HepG2 (cell line): ENCODE measurements around the gene HUNK. TPM values are rescaled to one million over a fixed set of nuclear protein-coding genes. Genes with fewer than 3 reads are reported as not detected.

Experiments used
- ATAC-seq: fragments of 200-7000 bp; cut with Tn5 transposase; 3 replicates; pipeline ENCODE4 v1.9.1; 2020; ENCODE audit warnings: mild to moderate bottlenecking, moderate library complexity
- BruUV-seq: library from RNA; stranded (reverse); fragments of 400-500 nt; replicated peaks from 2 replicates; lab custom pipeline; 2021; lab: Mats Ljungman, UMichigan
- CTCF ChIA-PET: fragments of 300-600 bp; formaldehyde crosslinking; extraction: SDS; loops from one replicate; lab custom pipeline; 2021; ENCODE audit warnings: low total read pairs, inconsistent platforms, low intra/inter-chr PET ratio; lab: Yijun Ruan, JAX
- POLR2A ChIA-PET: fragments of 350-600 bp; sonication (Branson Sonifier 250); formaldehyde crosslinking; loops from one replicate; lab custom pipeline; 2020; ENCODE audit warnings: antibody characterized with exemption, inconsistent platforms; lab: Yijun Ruan, JAX
- DNase-seq: peaks from one replicate; pipeline ENCODE4 v3.0.0-alpha.2; 2015; ENCODE audit warnings: low spot score
- FAIRE-seq: peaks from 3 replicates; lab custom pipeline; 2011; peaks lifted over from hg19 to GRCh38; lab: Jason Lieb, UNC
- H2AFZ ChIP-seq: one replicate; pipeline ENCODE4 v1.6.1; 2011; ENCODE audit warnings: low read length, inconsistent platforms
- H3K27ac ChIP-seq: fragments of 300-600 bp; 3 replicates; pipeline ENCODE4 v1.8.0; 2011; ENCODE audit warnings: mixed run types, mild to moderate bottlenecking, mixed read lengths, low read length, inconsistent platforms; ENCODE audit not compliant: insufficient read depth; ENCODE audit errors: extremely low read length
- H3K27me3 ChIP-seq, 2 experiments: fragments of 200-600 bp in 1 of 2; 2 replicates in 1 of 2; 3 replicates in 1 of 2; pipeline versions ENCODE4 v1.6.0 to v1.8.0; 2011; ENCODE audit warnings: low read length in 2 of 2, mild to moderate bottlenecking in 2 of 2, moderate library complexity in 2 of 2, inconsistent platforms in 1 of 2; ENCODE audit not compliant: insufficient read depth in 2 of 2, control insufficient read depth in 1 of 2
- H3K36me3 ChIP-seq, 2 experiments: fragments of 200-600 bp in 1 of 2; replicated peaks in 1 of 2; 2 replicates in 1 of 2; 3 replicates in 1 of 2; pipeline versions ENCODE4 v1.5.1 to v1.8.0; 2011; ENCODE audit warnings: low read length in 2 of 2, inconsistent platforms in 1 of 2; ENCODE audit not compliant: insufficient read depth in 2 of 2, control insufficient read depth in 1 of 2
- H3K4me1 ChIP-seq: 2 replicates; pipeline ENCODE4 v1.5.1; 2012; ENCODE audit warnings: low read length, inconsistent platforms; ENCODE audit not compliant: insufficient read depth
- H3K4me2 ChIP-seq: 2 replicates; pipeline ENCODE4 v1.6.0; 2011; ENCODE audit warnings: low read depth, low read length, inconsistent platforms
- H3K4me3 ChIP-seq, 3 experiments: fragments of 200-600 bp in 1 of 3; sonication (generic), shearing (Covaris generic) in 1 of 3; replicated peaks in 1 of 3; 2 replicates each; pipeline ENCODE4 v1.5.1; 2011 to 2016; ENCODE audit warnings: low read length in 3 of 3, inconsistent platforms in 2 of 3, low read depth in 2 of 3, mild to moderate bottlenecking in 2 of 3, control low read depth in 1 of 3, mixed read lengths in 1 of 3; ENCODE audit not compliant: insufficient read depth in 1 of 3
- H3K79me2 ChIP-seq: one replicate; pipeline ENCODE4 v1.6.1; 2011; ENCODE audit warnings: low read length, inconsistent platforms; ENCODE audit not compliant: insufficient read depth
- H3K9ac ChIP-seq: 2 replicates; pipeline ENCODE4 v1.6.0; 2011; ENCODE audit warnings: mild to moderate bottlenecking, low read depth, low read length, inconsistent platforms; ENCODE audit not compliant: insufficient read depth
- H3K9me3 ChIP-seq: 2 replicates; pipeline ENCODE4 v1.5.1; 2012; ENCODE audit warnings: mild to moderate bottlenecking, low read length
- H4K20me1 ChIP-seq: 2 replicates; pipeline ENCODE4 v1.6.0; 2011; ENCODE audit warnings: inconsistent platforms, mild to moderate bottlenecking, low read length, moderate library complexity; ENCODE audit not compliant: insufficient read depth
- DNMT1 ChIP-seq: sonication (generic); formaldehyde crosslinking; IDR thresholded peaks from 2 replicates; pipeline ENCODE4 v1.5.1; 2020; ENCODE audit warnings: mild to moderate bottlenecking, missing genetic modification reagents
- E2F5 ChIP-seq: sonication (generic); formaldehyde crosslinking; conservative IDR thresholded peaks from 2 replicates; pipeline ENCODE4 v1.4.0; 2020; ENCODE audit warnings: missing genetic modification reagents
- EEA1 ChIP-seq: sonication (generic); formaldehyde crosslinking; IDR thresholded peaks from 2 replicates; pipeline ENCODE4 v1.5.1; 2020; ENCODE audit warnings: mild to moderate bottlenecking, missing genetic modification reagents, borderline replicate concordance
- ELF1 ChIP-seq: sonication (generic); formaldehyde crosslinking; IDR thresholded peaks from 2 replicates; pipeline ENCODE4 v1.4.0; 2020; ENCODE audit warnings: missing genetic modification reagents
- ETS1 ChIP-seq: sonication (generic); formaldehyde crosslinking; IDR thresholded peaks from 2 replicates; pipeline ENCODE4 v1.4.0; 2020; ENCODE audit warnings: missing genetic modification reagents
- HOXA9 ChIP-seq: sonication (generic); formaldehyde crosslinking; IDR thresholded peaks from 2 replicates; pipeline ENCODE4 v1.8.1; 2022; ENCODE audit warnings: missing genetic modification reagents, mild to moderate bottlenecking, moderate library complexity, borderline replicate concordance
- ISX ChIP-seq: sonication (generic); formaldehyde crosslinking; conservative IDR thresholded peaks from 2 replicates; pipeline ENCODE4 v1.5.0; 2020; ENCODE audit warnings: missing genetic modification reagents
- MATR3 ChIP-seq: sonication (generic); formaldehyde crosslinking; IDR thresholded peaks from 2 replicates; pipeline ENCODE4 v1.4.0; 2020; ENCODE audit warnings: missing genetic modification reagents
- NR2F1 ChIP-seq, 2 experiments: fragments of 450-650 bp in 1 of 2; formaldehyde crosslinking in 1 of 2; IDR thresholded peaks; 2 replicates each; pipeline versions ENCODE4 v1.5.0 to v1.6.1; 2016 to 2020; ENCODE audit warnings: mild to moderate bottlenecking in 1 of 2, missing compliant biosample characterization in 1 of 2, missing genetic modification reagents in 1 of 2, moderate library complexity in 1 of 2
- PCBP2 ChIP-seq: fragments of 200-400 bp; formaldehyde crosslinking; optimal IDR thresholded peaks from 2 replicates; pipeline ENCODE3; 2018; ENCODE audit warnings: low read length, low read depth; ENCODE audit not compliant: poor library complexity, severe bottlenecking
- PHF21A ChIP-seq: sonication (generic); formaldehyde crosslinking; IDR thresholded peaks from 2 replicates; pipeline ENCODE4 v1.5.0; 2020; ENCODE audit warnings: mild to moderate bottlenecking, missing genetic modification reagents
- SRSF1 ChIP-seq: fragments of 200-400 bp; formaldehyde crosslinking; optimal IDR thresholded peaks from 2 replicates; pipeline ENCODE3; 2017; ENCODE audit warnings: mild to moderate bottlenecking, low read depth, low read length, moderate library complexity
- ZNF138 ChIP-seq: sonication (generic); formaldehyde crosslinking; IDR thresholded peaks from 2 replicates; pipeline ENCODE4 v1.5.0; 2020; ENCODE audit warnings: mild to moderate bottlenecking, low read depth, missing genetic modification reagents
- ZNF414 ChIP-seq: sonication (generic); formaldehyde crosslinking; IDR thresholded peaks from 2 replicates; pipeline ENCODE4 v1.5.0; 2020; ENCODE audit warnings: missing genetic modification reagents
- ZNF577 ChIP-seq: sonication (generic); formaldehyde crosslinking; IDR thresholded peaks from 2 replicates; pipeline ENCODE4 v1.4.0; 2020; ENCODE audit warnings: mild to moderate bottlenecking, low read depth, missing genetic modification reagents, borderline replicate concordance
- WGBS: methylation state at CpG from one replicate; pipeline ENCODE4 v1.1.6; 2017; ENCODE audit warnings: low lambda C conversion rate; 5-methylcytosine and 5-hydroxymethylcytosine counted together
- in situ Hi-C: cut with HindIII; loops from 2 replicates; pipeline ENCODE4 v1.10.0; 2017; ENCODE audit warnings: low pct_unique_long_range_greater_than_20kb; ENCODE audit not compliant: extremely low pct_ligation_motif_present
- intact Hi-C: fragments of 100-400 bp; cut with micrococcal nuclease; formaldehyde crosslinking; loops from one replicate; pipeline ENCODE4 v1.10.0; 2022; ENCODE audit not compliant: unreplicated experiment
- polyA plus RNA-seq, 8 experiments: library from polyadenylated mRNA; depleted of rRNA in 3 of 8; stranded (reverse) in 7 of 8; unstranded in 1 of 8; fragments of >200 nt; fragmentation: Illumina TruSeq in 4 of 8; extraction: Trizol in 4 of 8; gene quantifications; 2 replicates each; pipeline versions ENCODE4 v1.2.1 to v1.2.3, GENCODE V29; 2011 to 2016; ENCODE audit warnings: low read depth in 4 of 8, missing spikeins in 1 of 8, mixed read lengths in 1 of 8; ENCODE audit not compliant: insufficient read depth in 1 of 8
- total RNA-seq, 5 experiments: library from RNA; depleted of rRNA; stranded (reverse); fragments of >200 nt; fragmentation: Illumina TruSeq; extraction: Trizol; gene quantifications; 2 replicates each; pipeline ENCODE4 v1.2.3, GENCODE V29; 2016; ENCODE audit warnings: low read depth in 1 of 5
- TF ChIP-seq, protein P1 (sequence below): sonication (generic); formaldehyde crosslinking; IDR thresholded peaks from 2 replicates; pipeline ENCODE4 v1.5.0; 2020; ENCODE audit warnings: missing genetic modification reagents
- TF ChIP-seq, protein P2 (sequence below): IDR thresholded peaks from 2 replicates; pipeline ENCODE4 v1.6.1; 2016; ENCODE audit warnings: low read depth

The HUNK gene
- total and polyA plus RNA-seq, 2 of the 13 experiments (the other 11 are each of a cell fraction or from before 2014, with no cell fraction given) = 1.8 to 1.9 TPM

DNA sequence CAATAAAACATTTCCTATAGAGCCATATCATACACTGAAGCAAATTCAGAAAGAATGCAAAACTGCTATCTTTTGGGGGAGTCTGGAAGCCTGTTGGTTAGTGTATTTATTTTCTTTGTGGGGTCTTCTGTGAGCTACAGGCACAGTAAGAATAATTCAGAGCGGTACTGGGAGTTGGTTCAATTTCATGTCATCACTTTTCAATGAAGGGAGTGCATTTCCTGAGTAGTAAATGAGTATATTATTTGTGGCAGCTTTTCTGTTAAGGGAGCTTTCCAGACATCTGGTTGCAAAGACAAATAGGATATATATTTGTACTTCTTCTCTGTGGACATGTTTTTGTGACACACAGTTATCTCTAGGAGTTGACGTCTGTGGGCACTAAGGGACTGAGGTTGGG is 130.6 kb downstream of the HUNK start:
- no TSS peak for BruUV-seq
- in situ Hi-C loops = no loop called here
- intact Hi-C loops = no loop called here
- ChIA-PET POLR2A (no interaction called here), CTCF (no interaction called here)
- TF ChIP-seq NR2F1 (CRISPR knock-in tag; IDR thresholded peaks at IDR 0.05) (no peak), SRSF1 (no peak), PCBP2 (no peak), MATR3 (CRISPR knock-in tag) (no peak), ZNF577 (CRISPR knock-in tag) (no peak), HOXA9 (CRISPR knock-in tag) (no peak), ETS1 (no peak), ZNF138 (CRISPR knock-in tag) (no peak), EEA1 (CRISPR knock-in tag) (no peak), ZNF414 (CRISPR knock-in tag) (no peak), DNMT1 (CRISPR knock-in tag) (no peak), E2F5 (CRISPR knock-in tag) (no peak), ISX (CRISPR knock-in tag) (no peak), ELF1 (no peak), PHF21A (CRISPR knock-in tag) (no peak)
- TF ChIP-seq, protein P1, sequence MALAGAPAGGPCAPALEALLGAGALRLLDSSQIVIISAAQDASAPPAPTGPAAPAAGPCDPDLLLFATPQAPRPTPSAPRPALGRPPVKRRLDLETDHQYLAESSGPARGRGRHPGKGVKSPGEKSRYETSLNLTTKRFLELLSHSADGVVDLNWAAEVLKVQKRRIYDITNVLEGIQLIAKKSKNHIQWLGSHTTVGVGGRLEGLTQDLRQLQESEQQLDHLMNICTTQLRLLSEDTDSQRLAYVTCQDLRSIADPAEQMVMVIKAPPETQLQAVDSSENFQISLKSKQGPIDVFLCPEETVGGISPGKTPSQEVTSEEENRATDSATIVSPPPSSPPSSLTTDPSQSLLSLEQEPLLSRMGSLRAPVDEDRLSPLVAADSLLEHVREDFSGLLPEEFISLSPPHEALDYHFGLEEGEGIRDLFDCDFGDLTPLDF (CRISPR knock-in tag) = no peak
- TF ChIP-seq, protein P2, sequence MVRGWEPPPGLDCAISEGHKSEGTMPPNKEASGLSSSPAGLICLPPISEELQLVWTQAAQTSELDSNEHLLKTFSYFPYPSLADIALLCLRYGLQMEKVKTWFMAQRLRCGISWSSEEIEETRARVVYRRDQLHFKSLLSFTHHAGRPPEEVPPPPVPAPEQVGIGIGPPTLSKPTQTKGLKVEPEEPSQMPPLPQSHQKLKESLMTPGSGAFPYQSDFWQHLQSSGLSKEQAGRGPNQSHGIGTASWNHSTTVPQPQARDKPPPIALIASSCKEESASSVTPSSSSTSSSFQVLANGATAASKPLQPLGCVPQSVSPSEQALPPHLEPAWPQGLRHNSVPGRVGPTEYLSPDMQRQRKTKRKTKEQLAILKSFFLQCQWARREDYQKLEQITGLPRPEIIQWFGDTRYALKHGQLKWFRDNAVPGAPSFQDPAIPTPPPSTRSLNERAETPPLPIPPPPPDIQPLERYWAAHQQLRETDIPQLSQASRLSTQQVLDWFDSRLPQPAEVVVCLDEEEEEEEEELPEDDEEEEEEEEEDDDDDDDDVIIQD (CRISPR knock-in tag) = no peak
- no peak overlapping the region for H3K4me3 ChIP-seq
- no peak overlapping the region for H3K4me2 ChIP-seq
- ATAC-seq (no peak), DNase-seq (no peak), FAIRE-seq (no peak)
- H3K36me3 ChIP-seq = peaks cover 3 to 16% of the 10 kb centered on the region in 2 experiments; a peak in 3 of 5 replicates
- no peaks in the 10 kb centered on the region for H3K27me3 ChIP-seq
- no peak overlapping the region for H3K27ac ChIP-seq
- peaks cover 16% of the 10 kb centered on the region for H3K4me1 ChIP-seq
- WGBS = 75% methylated on average over 2 of the region's 2 CpGs
- no peaks in the 10 kb centered on the region for H3K79me2 ChIP-seq
- no peaks in the 10 kb centered on the region for H3K9me3 ChIP-seq
- H2AFZ ChIP-seq = no peak overlapping the region
- no peaks in the 10 kb centered on the region for H4K20me1 ChIP-seq
- H3K9ac ChIP-seq = no peak overlapping the region
